Measurements from ENCODE around the gene RASGEF1C.

The RASGEF1C gene

GRCh38 chr5:180179442-180180420, 29.3 kb downstream of the RASGEF1C start:
- no peak for DNase-seq

DNA sequence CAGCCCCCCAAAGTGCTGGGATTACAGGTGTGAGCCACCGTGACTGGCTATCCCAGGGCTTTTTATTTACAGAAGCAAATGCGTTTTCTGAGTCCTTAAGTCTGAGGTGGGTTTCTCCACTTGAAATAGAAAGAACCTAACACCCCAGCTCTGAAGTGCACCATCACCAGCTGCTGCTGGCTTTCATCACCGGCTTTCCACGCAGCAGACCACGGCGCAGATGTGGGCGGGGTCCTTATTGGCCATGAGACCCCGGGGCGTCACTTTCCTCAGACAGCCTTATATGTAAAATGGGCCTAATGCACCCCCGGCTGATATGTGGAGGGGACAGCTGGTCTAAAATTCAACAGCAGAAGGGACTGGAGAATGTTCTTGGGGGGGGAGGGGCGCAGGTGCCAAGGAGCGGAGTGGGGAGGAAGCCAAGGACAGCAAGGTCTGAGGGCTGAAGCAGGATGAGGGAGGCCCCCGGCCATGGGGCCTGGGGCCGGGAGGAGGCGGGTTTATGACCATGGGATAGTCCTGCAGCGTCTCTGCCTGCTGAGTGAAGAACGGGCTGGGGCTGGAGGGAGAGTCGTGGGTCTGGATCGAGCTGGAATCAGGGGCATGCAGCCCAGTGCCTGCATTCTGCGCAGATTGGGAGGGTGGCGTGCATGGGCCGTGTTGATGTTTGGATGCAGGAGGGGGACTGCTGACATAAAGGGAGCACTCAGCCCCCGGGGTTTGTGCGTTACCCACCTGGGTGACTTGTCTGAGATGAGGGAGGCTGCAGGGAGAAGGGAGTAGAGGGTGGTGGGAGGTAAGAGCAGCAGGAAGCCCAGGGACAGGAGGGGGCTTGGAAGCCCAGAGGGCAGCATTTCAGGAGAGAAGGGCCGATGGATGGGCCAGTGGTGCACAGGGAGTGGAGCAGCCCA, 30.2 kb downstream of the RASGEF1C start:
- no peak for DNase-seq

DNA sequence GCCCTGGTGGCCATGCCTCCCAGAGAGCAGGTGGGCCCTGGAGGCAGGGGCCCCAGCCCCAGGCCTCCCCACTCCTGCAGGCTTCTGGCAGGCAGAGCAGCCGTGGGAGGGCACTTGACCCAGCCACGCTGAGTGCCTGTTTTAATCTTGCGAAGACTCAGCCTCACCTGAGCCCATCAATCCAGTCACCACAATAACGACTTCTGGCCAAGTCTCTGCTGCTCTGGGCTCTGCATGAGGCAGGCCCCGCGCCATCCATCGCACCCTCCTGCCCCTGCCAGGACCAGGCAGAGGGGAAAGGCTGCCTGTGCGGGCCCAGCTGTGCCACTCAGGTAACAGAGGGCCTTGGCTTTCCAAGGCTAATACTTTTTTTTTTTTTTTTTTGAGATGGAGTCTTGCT, 32.8 kb downstream of the RASGEF1C start:
- DNase-seq: no peak

GRCh38 chr5:180175015-180175431, 34.0 kb downstream of the RASGEF1C start:
- no peak for DNase-seq

GRCh38 chr5:180174587-180174972, 34.4 kb downstream of the RASGEF1C start:
- DNase-seq: no peak

- no peak for DNase-seq
Observed at GRCh38 chr5:180173875-180174586, 35.0 kb downstream of the RASGEF1C start.

DNA sequence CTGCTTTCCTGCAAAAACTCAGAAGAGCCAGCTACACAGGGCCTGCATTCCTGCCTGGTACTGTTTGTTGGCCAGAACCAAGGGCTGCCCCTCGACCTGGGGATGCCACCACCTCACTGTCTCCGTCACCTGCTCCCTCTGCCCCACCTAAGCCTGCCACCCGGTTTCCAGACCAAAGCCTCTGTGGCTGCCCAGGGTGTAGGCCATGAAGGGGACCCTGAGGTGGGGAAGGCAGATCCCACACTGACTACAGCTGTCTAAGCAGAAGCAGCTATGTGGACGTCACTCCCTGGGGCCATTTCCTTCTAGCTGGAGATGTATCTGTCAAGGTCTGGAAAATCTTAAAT, 35.8 kb downstream of the RASGEF1C start:
- DNase-seq: no peak

- DNase-seq: no peak
Observed at GRCh38 chr5:180172447-180173197, 36.4 kb downstream of the RASGEF1C start.

GRCh38 chr5:180171568-180172094, 37.4 kb downstream of the RASGEF1C start:
- no peak for DNase-seq

DNA sequence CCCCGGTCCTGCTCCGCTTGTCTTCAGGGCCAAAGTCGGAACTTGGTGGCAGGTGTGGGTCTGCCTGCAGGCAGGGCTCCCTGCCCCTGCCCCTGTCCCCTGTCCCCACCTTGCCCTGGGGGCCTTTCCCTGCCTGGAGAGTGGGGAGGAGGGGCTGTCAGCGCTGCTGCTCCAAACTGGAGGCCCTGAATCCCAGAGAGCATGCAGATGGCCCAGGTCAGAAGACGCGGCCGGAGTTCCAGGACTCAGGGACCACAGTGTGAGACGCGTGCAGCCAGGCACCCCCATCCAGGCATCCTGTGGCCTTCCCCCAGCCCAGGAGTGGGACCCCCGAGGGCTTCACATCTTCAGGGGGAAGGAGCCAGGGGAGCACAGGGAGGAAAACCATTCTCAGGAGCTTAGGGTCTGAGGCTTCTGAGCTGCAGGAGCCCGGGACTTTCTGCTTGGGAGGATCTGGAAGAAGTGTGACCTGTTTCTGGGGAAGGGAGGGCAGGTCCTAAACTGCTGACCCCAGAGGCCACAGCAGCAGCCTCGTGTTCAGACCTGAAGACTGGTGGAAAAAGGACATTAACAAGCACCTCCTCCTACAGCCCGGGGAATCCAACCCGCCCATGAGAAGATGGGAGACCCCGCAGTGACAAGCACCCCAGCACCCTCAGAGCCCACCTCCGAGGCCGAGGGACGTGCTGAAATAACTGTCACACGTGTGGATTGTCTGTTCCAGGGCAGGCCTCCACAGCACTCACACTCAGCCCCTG, 38.0 kb downstream of the RASGEF1C start:
- DNase-seq: no peak

- DNase-seq: no peak
Observed at GRCh38 chr5:180170106-180170809, 38.8 kb downstream of the RASGEF1C start.

GRCh38 chr5:180169248-180170105, 39.5 kb downstream of the RASGEF1C start:
- DNase-seq: no peak

- DNase-seq: no peak
Observed at GRCh38 chr5:180168758-180169157, 40.3 kb downstream of the RASGEF1C start.

DNA sequence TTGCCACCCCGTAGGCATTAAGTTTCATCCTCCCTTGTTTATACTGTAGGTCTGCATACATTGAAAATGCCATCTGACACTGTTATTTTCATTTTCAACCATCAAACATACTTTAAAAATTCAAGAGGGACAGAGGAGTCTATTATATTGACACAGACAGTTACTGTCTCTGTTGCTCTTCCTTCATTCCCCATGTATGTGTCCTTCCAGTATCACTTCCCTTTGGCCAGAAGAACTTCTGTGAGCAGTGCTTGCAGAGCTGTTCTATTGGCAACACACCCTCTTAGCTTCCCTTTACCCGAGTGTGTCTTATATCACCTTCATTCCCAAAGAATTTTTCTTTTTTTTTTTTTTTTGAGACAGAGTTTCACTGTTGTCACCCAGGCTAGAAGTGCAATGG, 42.8 kb downstream of the RASGEF1C start:
- DNase-seq: no peak

DNA sequence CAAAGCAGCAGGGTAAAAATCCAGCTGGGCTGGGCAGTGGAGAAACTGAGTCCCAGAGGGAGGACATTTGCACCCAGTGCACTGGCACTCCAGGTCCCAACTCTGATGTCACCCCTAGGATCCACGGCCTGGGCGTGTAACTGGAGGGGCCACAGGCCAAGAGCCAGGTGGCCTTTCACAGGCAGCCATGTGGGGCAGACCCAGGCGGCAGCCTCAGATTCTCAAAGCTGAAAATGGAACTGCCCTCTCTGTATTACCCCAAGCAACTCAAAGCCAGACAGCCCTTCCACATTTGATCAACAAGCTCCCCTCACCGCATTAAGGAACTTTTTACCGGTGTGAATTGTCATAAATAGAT, 46.7 kb downstream of the RASGEF1C start:
- no peak for DNase-seq

- no peak for DNase-seq
Observed at GRCh38 chr5:180161420-180162303, 47.3 kb downstream of the RASGEF1C start.

GRCh38 chr5:180160789-180161188, 48.2 kb downstream of the RASGEF1C start:
- no peak for DNase-seq

DNA sequence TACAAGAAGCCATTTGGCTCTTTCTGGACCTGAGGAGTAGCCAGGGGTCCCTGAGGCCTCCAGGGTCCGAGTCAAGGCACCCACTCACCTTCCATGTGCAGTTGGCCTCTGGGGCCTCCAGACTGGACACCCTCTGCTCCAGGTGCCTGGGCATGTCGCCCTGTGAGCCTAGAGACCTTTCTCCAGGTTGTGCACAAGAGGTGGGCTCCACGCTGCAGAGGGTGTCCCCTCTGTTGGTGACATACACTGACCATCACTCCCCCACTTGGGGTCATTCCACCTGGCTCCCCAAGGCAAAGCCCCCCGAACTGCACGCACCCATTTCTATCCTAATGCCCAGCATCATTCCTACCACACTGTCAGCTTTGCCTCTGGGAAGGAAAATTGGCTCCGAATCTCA, 48.8 kb downstream of the RASGEF1C start:
- DNase-seq: no peak

- no peak for DNase-seq
Observed at GRCh38 chr5:180159756-180160155, 49.3 kb downstream of the RASGEF1C start.

Measured in amniotic stem cell (primary cell).